ENCODE results near the gene GHDC.
A peak's percentile ranks its signal among the peaks of the same experiment; 100 is the strongest.

The GHDC gene

DNA sequence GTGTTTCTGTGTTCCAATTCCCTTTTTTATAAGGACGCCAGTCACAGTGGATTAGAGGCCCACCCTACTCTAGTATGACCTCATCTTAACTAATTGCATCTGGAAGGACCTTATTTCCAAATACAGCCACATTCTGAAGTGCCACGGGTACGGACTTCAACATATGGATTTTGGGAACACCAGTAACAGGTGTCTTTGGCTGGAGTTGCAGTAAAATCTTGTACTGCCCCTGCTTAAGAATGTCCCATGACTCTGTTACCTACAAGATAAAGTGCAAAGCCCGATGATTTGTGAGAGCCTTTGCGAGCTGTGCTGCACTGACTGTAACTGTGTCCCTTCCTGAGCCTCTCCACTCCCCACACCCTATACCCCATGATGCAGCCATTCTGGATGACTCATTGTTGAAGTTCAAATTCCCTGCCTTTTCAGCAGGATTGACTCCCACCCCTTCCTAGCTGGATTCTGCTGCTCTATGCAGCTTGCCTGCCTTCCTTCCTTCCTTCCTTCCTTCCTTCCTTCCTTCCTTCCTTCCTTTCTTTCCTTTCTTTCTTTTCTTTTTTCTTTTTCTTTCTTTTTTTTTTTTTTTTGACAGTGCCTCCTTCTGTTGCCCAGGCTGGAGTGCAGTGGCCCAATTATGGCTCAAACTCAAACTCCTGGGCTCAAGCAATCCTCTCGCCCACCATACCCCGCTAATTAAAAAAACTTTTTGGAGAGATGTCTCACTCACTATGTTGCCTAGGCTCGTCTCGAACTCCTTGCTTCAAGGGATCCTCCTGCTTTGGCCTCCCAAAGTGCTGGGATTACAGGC is 11.2 kb downstream of the GHDC start:
- no peak for DNase-seq (ENCODE audit: low read depth)

DNA sequence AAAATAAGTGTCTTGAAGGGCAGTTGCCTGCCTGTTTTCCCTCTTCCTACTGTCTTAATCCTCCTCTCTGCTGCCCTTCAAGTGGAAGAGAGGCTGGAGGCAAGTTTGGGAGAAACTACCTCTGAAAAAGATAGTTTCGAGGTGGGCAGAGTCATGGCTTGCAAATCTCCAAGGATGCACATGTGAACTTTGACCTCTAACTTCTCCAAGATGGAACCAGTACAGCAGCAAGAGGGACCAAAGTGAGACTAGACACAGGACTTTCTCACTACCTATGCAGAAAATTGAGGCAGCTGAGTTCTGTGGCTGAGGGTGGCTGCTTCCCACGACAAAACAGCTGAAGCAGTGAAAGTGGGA is 12.5 kb downstream of the GHDC start:
- no peak for DNase-seq (ENCODE audit: low read depth)

DNA sequence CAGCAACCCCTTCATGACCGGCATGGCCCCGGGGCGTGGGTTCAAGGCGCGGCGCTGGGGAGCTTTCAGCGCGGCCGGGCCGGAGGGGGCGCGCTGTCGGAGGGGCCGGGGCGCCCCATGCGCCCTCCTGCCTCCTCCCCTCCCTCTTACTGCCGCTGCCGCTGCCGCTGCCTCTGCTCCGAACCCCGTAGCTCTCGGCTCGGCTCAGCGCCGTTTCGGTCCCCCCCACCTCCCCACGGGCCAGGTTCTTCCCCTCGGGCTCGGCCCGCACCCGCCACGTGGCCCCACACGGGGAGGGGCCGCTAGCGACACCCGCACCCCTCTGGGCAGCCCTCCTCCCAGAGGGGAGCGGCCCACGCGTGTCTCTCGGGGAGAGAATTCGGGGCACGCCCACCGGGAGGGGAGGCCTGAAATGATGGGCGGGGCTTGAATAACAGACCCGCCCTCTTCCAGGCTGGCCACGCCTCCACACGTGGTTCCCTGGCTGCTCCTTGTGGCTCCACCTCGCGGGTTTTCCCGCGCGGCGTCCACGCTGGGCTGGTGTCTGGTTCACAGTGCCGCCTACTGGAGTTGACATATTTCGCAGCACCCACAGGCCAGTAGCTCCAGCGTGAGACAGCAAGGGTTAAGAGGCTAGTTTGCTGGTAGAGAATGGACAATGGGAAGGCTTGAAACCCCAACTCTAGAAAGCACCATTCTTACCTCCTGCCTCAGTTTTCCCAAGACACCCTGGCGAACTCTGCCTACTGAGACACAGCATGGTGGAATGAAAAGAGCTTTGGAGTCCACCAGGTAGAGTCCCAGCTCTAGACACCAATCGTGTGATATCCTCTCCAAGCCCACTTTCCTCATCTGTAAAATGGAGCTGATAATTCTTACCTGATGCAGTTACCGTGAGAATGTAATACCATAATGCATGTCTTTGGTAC is 13.1 kb downstream of the GHDC start, which contains the start of gene KCNH4:
Gene KCNH4 (minus strand): TSS at position 221 of the 929 bp plus-strand sequence. CDS start 197 bp downstream, at position 24.
- peak; percentile 70 for DNase-seq (ENCODE audit: low read depth)

DNA sequence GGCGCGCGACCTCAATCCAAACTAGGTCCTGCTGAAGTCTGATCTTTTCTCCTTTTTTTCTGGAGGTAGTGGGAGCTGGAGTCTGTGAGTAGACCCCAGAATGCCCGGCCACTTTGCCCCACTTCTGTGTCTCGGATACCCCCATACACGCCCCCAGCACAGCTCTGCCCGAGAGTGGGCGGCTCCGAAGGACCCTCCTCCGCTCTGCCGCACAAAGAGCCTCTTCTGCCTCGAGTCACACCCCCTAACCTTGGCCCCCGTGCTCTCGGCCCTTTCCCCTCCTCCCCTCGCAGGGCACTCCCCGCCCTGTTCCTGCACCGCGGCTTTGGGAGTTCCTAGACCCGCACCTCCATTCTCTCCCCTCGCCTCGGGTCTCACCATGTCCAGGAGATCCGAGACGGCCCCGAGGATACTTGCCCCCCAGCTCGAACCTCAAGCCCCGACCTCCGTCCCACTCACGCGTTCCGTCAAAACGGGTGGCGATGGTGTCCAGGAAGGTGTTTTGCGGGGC is 13.8 kb downstream of the GHDC start:
- no peak for DNase-seq (ENCODE audit: low read depth)

DNA sequence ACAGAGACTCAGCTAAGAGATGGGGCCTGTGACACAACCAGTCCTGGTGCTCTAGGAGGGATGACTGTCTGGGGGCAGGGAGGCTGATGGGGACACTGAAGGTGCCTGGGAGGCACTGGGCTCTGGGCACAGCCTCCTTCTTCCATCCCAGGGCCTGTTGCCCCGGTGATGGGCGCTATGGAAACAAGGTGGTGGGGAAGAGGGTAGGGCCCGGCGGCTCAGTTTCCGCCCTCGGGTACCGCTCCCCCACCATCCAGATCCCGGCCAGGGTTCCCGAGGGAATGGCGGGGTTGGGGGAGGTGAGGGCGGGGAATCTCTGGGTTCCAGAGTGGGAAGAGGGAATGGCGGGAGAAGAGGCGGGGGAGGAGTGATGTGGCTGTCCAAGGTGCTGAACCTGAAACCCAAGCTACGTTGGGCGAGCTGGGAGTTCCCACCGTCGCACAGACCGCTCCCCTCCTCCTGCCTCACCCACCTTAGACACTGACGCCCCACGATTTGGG is 14.3 kb downstream of the GHDC start:
- peak; percentile 20 for DNase-seq (ENCODE audit: low read depth)

DNA sequence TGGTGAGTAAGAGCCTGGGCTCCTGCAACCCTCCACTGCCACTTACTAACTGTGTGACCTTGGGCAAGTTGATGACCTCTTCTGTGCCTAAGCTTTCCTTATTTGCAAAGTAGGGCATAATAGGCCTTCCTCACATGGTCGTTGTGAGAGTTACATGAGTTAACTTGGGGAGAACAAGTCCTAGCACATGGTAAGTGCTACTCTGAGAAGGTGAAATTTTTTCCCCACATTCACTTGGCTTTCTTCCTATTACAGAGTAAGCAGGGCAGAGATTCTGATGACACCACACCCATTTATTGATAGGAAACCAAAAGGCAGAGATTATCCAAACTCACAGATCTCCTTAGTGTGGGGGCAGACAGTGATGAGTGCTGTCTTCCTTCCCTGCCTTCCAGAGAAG is 15.0 kb downstream of the GHDC start:
- DNase-seq (ENCODE audit: low read depth): no peak

DNA sequence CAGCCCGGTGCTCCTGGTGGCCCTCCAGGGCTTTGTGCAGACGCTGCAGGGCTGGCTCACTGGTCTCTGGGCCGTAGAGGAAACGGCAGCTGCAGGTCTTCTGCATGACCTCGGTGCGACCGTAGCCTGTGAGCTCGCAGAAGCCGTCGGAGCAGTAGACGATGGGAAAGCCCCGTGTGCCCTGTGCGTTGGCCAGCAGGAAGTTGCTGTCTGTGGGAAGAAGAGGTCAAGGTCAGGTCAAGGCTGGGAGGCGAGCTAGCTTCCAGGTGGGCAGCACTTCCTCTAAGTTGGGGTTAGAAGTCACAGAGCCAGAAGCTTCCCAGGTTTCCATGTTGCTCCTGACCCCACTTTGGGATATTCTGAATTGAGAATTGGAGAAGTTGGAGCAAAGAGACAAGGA is 15.5 kb downstream of the GHDC start:
- no peak for DNase-seq (ENCODE audit: low read depth)

DNA sequence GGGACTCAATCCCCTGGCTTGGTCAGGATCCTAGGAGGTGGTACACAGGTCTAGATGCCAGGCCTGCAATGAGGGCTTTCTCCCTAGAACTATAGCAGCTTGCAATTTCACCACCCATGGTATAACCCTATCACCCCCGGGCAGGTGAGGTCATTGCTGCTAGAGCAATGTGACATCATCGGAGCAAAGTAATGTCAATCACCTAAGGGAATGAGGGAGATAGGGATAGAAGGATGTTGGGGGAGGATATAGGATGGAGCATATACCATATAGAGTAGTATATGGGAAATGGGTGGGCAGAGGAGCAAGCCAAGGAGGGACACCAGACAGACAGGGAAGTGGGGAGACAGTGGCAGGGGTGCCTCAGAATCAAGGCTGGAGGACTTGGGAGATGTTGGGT is 16.6 kb downstream of the GHDC start:
- no peak for DNase-seq (ENCODE audit: low read depth)

DNA sequence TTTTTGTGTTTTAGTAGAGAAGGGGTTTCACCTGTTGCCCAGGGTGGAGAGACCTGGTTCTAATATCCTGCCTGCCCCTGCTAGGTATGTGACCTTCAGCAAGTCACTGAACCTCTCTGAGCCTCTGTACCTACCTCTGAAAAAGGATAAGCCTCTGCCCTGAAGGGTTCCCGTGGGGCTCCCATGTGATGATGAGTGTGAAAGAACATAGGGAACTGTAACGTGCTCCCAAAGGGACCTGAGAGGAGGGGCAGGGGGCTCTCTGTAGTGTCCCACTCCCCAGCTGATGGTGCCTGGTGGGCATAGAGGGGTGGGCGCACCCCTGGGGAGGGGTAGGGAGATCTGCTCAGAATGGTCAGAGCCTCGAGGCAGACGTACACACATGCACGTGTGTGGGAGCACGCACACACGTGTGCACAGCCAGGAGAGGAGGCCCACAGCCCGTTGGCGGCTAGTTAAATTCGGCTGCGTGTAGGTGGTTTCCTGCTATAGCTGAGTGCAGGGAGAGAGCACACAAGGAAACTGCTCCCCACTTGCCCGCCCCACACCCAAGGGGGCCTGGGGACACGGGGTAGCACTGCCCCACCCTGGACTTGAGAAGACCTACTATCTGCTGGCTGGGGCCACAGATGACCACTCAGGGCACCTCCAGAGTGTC is 20.0 kb downstream of the GHDC start:
- no peak for DNase-seq (ENCODE audit: low read depth)

DNA sequence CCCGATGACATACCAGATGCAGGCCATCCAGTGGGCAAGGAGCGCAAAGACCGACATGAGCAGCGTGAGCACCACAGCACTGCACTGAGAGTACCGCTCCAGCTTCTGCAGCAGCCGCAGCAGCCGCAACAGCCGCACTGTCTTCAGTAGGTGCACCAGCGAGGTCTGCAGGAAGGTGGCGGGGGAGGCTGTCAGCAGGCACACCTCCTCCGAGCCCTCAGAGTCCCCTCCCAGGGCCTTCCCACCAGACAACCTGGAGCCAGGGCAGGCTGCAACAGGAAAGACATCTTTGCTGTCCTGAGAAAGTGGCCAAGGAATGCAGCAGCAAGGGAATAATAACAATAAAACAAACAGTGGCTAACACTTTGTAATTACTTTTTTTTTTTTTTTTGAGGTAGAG is 22.5 kb downstream of the GHDC start:
- no peak for DNase-seq (ENCODE audit: low read depth)

DNA sequence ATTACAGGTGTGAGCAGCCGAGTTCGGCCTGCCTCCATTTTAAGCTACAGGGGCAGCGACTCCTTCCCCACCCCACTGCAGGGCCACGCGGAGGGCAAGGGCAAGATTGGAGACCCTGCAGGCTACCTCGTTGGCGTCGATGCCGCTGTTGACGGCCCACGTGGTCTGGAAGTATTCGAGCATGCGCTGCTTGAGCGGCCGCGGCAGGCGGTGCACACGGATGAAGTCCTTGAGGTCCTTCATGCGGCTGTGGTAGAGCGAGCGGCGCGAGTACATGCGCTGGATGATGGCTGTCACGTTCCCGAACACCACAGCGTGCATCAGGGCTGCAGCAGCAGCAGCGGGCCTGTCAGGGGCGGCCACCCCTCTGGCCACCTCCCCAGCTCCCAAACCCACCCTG is 24.9 kb downstream of the GHDC start:
- DNase-seq (ENCODE audit: low read depth): no peak

DNA sequence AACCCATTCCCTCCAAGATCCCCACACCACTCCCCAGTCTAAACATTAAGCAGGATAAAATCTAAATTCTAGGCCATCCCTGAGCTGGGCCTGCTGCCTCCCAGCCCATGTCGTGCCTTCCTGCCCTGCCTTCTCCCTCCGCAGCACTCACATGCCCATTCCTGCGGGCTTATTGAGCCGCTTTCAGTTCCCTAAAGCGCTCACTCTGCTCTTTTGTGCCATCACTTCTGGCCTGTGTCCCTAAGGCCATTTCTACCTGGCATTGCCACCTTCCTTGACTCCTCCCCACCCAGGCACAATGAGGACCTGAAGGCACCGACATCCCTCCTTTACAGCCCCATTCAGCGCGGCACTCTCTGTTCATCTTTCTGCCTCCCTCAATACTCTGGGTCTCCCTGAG is 26.5 kb downstream of the GHDC start:
- DNase-seq (ENCODE audit: low read depth): no peak

DNA sequence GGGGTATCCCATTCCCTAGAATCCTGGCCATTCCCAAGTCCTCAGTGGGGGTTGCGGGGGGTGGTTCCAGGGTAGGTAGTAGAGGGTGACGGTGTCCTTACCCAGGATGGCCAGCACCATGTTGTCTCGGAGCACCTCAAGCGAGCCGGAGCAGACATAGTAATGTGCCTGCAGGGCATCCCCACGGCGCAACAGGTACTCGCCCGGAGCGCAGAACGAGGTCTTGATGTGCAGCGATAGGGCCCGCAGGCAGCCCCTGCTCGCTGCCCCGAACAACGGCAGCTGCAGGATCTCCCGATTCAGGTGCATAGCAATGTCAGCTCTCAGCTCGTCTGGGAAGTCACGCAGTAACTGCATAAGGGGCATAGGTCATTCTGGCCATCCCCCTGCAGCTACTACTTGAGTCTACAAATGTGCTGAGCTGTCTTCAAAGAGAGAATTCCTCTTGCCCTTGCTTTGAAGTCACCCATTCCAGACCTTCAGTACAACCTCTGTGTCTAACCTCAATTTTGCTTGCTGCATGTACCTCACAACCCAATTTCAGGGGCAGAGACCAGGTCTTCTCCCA is 28.0 kb downstream of the GHDC start:
- no peak for DNase-seq (ENCODE audit: low read depth)

DNA sequence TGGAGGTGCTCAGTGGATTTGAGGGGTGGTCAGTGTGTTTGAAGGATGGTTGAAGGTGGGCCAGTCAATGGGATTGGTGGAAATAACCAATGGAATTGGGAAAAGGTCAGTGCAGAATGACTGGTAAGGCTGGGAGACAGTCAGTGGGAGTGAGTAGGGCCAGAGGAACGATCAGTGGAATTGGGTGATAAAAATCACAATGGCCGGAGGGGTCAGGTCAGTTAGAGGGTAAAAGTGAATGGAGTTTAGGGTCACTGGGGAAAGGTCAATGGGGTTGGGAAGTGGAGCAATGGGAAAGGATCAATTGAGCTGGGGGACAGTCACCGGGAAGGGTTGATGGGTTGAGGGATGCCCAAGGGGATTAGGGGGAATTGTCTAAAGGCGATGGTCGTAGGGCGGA is 28.5 kb downstream of the GHDC start:
- DNase-seq (ENCODE audit: low read depth): no peak

DNA sequence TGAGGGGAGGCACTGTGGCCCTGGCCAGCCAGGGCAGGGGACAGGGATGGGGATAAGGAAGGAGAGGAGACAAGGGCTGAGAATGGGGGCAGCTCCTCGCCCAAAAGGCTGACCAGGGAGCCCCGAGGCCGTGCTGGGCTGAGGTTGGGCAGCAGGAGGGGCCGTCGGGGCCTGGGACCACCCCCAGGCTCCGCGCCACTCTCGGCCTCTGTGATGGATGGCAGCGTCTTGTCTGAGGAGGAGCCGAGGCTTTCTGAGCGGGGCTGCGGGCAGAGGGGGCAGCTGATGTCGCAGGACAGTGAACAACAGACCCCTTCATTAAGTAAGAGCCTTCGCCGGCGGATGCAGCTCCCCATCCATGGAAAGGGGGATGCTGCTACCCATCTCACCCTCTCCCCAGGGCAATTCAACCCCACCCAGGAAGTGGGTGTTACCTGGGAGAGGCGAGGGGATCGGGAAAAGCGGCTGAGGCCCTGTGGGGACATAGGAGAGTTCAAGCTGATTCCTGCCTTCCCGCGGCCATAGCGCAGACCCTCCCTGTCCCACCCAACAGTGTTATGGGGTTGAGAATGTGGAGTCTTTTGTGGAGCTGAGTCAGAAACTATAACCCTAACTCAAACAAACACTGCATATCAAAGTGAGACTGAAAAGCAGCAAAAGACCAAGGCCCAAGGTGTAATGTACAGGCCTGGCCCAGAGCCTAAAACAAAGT is 30.4 kb downstream of the GHDC start:
- no peak for DNase-seq (ENCODE audit: low read depth)

DNA sequence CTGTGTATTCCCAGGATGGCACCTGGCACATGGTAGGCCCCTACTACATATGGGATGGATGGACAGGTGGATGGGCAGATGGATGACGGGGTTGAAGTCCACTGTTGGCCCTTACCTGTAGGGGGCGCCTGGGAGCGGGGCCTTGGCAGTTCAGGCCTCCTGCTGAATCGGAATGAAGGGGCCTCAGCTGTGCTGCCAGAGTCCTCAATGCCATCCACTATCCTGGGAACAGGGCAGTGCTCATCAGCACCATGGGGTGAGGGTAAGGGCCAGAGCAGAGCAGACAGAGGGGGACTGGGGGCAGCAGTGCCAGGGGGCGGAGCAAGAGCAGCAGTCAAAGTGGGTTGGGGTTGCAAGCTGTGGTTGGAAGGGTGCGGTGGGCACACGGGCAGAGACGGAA is 31.2 kb downstream of the GHDC start:
- DNase-seq (ENCODE audit: low read depth): no peak

DNA sequence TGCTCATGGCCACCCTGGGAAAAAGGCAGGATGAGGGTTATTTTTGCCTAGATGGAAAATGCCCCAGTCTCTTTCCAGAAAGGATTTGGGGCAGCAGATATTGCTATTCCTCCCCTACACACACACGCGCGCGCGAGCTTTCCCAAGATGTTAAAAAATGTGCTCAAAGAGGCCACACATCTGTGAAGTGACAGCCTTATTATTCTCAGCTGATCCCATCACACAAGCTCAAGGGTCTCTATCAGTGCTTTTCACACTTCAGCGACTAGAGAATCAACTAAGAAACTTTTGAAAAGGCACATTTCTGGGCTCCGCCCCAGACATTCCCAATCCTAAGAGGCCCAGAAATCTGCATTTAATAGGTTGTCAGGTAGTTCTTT is 33.8 kb downstream of the GHDC start:
- no peak for DNase-seq (ENCODE audit: low read depth)

DNA sequence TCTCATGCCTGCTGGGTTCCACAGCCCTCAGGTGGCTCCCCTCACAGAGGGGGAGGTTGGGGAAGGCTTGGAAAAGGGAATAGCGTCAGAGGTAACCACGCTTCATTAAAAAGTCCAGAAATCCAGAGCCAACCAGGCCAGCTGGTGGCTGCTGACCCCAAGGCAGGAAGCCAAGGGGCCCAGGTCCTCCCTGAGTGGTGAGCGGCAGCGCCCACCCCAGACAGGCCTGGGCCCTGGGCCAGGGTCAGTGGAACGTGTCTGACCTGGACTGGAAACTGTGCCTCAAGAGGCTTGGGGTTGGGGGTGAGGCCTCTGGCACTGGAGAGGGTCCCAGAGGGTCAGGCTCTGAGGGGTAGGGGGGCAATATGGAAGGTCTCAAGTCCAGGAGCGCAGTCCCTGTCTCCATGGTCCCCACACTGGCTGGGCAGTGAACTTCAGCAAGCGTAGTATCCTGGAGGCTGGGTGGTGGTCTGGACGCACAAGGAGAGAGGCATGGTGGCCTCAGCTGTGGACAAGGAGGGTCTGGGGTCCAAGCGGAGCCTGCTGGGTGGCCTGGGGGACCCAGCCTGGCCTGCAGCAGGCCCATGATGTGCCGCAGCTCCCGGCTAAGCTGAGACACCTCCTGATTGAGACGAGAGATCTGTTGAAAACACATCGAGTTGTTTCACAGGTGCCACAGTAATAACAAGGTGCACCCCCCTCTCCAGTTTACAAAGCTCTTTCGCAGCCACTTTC is 34.3 kb downstream of the GHDC start:
- no peak for DNase-seq (ENCODE audit: low read depth)

DNA sequence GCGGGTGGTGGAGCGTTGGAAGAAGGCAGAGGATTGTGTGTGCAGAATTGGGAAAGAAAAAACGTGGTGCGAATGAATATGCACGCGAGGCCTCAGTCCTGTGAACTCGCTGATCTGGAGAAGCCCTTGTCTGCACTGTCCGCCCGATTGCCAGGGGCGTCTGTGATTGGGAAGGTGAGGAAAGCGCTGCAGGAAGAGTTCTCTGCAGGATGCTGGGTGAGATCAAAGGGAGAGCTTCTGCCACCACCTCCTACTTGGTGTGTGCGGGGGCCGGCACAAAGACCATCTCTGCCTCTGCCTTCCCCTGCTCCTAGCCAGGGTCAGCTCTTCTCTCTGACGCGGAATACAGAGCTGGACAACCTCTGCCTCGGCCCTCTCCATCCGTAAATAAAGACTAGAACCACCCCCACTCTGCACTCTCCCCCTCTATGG is 38.7 kb downstream of the GHDC start:
- DNase-seq (ENCODE audit: low read depth): no peak

DNA sequence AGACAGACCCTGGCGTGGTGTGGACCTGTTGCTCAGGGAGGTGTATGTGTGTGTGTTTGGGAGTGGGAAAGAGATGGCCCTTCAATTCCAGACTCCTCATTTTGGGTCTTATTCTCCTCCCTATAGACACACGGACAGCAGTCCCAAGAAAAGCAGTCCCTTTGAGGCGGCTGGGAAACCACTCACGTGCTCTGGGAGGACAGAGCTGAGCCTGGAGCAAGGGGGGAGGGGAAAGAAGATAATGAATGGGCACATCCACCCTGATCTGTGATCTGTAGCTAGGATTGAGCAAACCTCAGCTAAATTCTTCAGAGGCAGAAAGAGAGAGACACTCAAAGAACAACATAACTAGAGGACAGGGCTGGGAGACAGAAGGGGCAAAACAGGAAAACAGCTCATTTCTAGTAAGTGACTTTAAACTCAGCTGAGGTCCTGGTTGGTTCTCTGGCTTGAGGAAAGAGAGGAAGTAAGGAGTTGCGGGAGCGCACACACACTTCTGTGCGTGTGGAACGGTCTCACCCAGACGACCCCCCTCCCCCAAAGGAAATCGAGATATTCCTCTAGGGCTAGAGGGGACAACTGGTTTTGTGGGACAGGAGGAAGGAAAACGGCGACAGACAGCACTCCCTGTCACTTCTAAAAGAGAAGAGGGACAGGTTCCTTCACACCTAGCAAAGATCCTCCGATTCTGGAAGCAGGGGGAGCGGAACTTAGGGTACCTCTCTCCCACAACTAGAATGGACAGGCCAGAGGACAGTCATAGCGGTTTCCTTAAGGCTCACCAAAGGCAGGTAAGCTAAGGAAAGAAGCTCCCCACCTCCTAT is 40.2 kb downstream of the GHDC start:
- DNase-seq (ENCODE audit: low read depth): no peak

Data from activated T-cell treated with anti-CD3 and anti-CD28 coated beads for 1 hour (primary cell).